ENCODE data around the gene HDAC4. TPM values are rescaled to one million over a fixed set of nuclear protein-coding genes. Genes with fewer than 3 reads are reported as not detected.

The HDAC4 gene
- total RNA-seq, 2 donors from 2014 or later: 38.7 to 50.9 TPM

DNA sequence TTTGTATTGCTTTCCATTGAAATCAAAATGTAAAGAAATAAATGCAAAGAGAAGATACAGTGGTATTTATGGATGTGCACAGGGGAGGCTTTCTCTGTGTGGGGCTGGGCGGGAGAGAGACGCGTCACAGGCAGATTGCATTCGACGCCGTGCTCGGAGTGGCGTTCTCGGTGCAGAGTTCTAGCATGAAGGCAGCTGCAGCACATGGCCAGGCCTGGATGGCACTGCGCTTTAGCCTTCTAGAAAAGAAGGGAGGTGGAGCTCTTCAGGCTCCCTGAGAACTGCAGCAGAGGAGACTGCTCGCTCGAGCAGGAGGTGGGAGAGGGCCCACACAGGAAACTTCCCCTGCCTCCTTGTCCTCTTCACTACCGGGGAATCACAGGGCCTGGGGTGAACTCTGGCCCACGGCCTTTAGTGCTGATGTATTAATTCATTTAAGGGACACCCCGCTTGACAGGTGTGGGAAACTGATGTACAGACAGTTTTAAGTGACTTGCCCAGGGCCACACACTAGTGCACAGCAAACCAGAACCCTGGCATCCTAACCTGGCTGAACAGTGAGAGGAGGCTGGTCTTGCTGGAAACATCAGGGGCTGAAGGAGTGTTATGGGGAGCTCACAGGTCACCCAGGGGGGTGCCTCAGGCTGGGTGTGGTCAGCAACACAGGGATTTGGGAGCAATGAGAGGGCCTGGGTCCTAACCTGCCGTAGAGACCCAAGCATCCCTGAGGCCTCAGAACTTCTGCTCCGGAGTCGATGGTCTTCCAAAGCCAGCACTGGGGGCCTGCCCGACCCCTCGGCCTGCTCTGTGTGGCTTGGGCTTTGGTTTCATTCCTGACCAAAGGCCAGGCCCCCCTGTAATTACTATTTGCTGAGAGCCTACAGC, 199.9 kb downstream of the HDAC4 start:
- intact Hi-C loops (cut with DNase I, micrococcal nuclease): no loop called here
- DNase-seq (no peak), ATAC-seq (no peak)

- ATAC-seq: no peak
- no peak for DNase-seq
- intact Hi-C loops (cut with DNase I, micrococcal nuclease): no loop called here
Measured at GRCh38 chr2:239199041-239199768, 201.6 kb downstream of the HDAC4 start.

DNA sequence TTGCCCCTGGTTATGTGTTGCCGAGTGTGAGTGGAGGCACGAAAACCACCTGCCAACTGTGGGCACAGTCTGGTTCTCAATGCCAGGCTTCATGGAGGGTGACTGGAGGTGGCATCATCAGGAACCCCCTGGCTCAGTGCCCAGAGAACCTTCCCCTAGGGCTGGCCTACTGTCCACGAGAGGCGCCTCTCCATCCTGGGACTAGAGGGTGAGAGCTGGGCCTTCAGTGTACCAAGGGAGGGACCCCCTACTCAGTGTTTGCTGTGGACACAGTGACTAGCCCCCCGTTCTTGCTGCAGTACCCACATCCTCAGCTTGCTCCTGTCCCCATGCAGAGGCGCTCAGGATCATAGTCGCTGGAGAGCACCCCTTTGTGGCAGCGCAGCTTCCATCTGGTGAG, 202.6 kb downstream of the HDAC4 start:
- no peak for DNase-seq
- intact Hi-C loops (cut with DNase I, micrococcal nuclease): no loop called here
- ATAC-seq: no peak

- DNase-seq: peak in 1 of 2 donors; percentile 1
- no peak for ATAC-seq
- intact Hi-C loops (cut with DNase I, micrococcal nuclease): no loop called here
Measured at GRCh38 chr2:239197146-239197545, 203.7 kb downstream of the HDAC4 start.

DNA sequence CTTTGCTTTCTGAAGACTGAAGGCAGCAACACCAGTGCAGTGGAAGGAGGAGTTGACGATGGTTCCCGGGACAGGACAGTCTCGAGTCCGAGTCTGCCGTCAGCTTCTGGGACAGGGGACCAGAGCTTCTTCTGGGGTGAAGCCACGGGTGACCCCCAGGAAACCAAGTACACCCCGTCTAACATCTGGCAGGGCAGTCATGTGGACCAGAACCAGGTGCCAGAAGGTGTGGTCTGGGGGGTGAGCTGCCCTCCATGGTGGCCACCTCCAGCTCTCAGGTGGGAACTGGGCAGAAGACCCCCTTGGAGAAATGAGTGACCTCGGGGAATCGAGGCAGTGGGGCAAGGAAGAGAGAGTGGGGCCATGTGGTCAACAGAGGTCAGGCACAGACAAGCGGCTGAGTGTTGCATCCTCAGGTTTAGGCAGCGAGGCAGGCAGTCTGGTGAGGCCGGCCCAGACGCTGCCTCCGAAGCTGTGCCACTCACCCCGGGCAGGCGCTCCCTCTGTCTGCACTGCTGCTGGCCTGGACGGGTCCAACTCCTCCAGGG, 204.3 kb downstream of the HDAC4 start:
- no peak for ATAC-seq
- intact Hi-C loops (cut with DNase I, micrococcal nuclease): no loop called here
- peak in 1 of 2 donors; percentile 1 for DNase-seq

- peak in 1 of 2 donors; percentile 1 for DNase-seq
- no peak for ATAC-seq
- intact Hi-C loops (cut with DNase I, micrococcal nuclease): no loop called here
Measured at GRCh38 chr2:239195992-239196391, 204.8 kb downstream of the HDAC4 start.

DNA sequence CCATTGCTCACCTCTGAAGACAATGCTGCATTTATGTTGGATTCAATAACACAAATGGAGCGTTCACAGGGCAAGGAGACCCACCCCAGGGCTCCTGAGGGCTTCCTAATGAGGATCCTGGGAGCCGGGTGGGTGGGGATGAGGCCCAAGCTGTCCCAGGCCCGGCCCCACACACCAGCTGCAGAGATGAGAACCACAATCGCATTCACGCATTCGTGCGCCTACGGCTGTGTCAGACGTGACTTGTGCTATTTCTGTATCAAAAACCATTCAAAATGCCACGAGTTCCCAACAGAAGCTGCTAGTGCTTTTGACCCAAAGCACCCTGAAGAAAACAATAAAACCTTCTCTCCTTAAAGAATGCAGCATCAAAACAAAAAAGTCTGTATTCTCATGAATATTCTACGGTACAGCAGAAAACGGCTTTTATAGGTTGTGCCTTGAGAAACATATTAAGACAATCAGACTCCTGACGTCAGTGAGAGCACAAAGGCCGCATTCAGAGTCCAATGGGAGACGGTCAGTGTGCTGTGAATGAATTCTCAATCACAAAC, 205.4 kb downstream of the HDAC4 start:
- DNase-seq (no peak), ATAC-seq (no peak)
- intact Hi-C loops (cut with DNase I, micrococcal nuclease): no loop called here

GRCh38 chr2:239194731-239195317, 206.0 kb downstream of the HDAC4 start:
- DNase-seq (peak in 1 of 2 donors; percentile 0), ATAC-seq (no peak)
- intact Hi-C loops (cut with DNase I, micrococcal nuclease): no loop called here

GRCh38 chr2:239193925-239194677, 206.7 kb downstream of the HDAC4 start:
- DNase-seq: peak in 1 of 2 donors; percentile 11
- ATAC-seq: no peak
- intact Hi-C loops (cut with DNase I, micrococcal nuclease): no loop called here

DNA sequence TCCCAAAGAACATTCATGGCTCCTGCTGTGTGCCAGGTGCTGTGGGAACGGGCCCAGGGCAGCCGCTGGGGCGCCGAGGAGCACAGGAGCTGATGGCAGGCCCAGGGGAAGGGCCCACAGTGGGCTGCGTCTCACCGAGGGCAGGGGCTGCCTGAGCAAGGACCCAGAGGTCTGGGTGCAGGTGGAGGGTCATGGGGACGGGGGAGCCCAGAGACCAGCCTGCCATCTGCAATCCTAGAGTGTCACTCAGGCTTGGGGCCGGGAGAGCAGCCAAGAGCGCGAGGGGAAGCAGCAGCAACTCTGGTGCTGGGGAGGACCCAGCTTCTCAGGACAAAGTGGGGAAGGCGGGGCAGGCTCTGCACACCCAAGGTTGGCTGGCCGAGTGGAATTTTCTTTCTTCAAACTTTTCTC, 207.4 kb downstream of the HDAC4 start:
- intact Hi-C loops (cut with DNase I, micrococcal nuclease): no loop called here
- no peak for ATAC-seq
- peak in 1 of 2 donors; percentile 3 for DNase-seq

DNA sequence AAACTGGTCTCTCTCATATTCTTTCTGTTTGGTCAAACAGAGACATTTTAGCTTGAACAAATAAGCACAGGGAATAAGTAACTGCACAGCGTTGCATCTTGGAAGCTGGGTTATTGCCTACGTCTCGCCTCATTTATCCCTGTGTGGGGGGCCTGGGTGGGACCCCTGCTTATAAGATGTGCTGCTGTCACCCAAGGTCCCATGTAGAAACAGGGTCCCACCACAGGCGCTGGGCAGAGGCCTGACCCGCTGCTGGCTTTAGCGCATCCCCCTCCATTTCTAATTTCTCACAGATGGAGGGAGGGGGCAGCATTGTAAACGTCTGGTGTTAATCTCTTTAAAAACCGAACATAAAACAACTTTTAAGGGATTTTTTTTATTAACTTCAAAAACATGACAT, 207.8 kb downstream of the HDAC4 start:
- ATAC-seq (no peak), DNase-seq (peak in 1 of 2 donors; percentile 1)
- intact Hi-C loops (cut with DNase I, micrococcal nuclease): no loop called here

DNA sequence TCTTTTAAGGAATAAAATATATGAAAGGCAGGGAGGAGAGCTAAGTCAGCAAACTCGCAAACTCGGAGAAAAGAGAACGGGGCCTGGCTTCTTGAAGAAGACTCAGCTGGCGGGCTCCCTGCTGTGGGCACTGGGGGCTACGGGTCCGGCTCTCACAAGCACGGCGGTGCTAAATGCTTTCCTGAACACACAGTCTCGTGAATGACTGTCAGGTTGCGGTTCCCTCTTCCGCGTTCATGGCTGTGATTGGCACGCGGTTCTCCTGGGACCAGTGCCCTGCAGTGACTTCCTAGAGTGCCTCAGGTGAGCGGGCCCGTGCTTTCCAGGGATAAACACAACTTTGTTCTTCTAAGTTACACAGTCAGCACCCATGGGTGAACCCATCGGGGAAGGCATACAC, 208.4 kb downstream of the HDAC4 start:
- ATAC-seq: no peak
- intact Hi-C loops (cut with DNase I, micrococcal nuclease): no loop called here
- peak in 1 of 2 donors; percentile 1 for DNase-seq

DNA sequence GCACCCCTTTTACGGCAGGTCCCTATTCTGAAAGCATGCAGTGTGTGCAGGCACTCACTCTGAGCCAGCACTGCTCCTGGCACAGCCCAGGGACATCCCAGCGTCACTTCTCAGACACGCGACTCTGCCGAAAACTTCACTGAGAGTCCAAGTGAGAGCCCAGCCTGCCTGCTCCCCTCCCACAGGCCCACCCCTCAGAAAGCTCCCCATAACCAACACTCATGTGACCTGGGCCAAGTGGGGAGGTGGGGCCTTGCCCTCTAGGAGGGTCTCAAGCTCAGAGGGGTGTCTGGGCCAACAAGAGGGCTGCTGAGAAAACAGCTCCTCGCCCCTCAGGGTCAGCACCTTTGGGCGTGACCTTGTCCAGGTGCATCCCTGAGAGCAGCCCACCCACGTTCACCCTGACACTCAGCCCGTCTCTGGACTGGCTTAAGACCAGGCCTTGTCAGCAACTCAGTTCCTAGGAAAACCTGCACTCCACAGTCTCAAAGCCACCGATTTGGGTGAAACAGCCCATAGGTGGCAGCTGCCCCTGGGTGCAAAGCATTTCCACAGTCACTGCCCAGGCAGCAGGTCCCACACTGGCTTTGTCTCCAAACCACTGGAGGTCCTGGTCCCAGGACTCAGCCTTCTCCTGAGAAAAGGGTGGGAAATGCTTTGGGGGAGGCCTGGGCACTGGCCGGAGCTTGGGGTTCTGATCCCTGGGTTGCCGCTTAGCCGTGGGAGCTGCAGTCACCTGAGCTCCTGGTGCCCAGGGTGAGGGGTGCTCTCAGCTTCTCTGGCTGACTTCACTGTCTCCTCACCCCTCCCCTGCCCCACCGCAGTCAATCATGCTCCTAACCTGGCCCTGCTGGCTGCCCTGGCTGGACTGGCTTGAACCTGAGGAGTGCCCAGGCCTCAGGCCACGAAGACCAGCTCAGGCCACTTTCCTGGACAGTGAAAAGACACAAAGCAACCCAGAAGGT, 209.6 kb downstream of the HDAC4 start:
- ATAC-seq (no peak), DNase-seq (peak in 1 of 2 donors; percentile 5)
- intact Hi-C loops (cut with DNase I, micrococcal nuclease): no loop called here

DNA sequence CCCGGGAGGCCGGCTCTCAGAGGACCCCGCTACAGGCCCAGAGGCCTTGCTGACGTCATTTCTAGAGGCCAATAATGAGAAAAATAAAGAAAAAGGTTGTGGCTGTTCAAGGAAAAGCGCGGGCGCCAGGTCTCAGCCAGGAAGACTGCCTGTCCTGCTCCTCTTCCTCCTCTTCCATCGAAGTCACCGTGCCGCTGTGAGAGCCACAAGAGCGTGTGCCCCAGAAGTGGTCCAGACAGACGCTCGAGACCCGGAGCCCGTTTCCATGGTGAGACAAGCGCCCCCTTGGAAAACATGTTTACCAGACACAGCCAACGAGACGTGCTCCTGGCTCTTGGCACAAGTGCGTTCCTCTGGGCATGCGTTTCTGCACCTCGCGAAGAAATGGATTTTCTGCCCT, 210.5 kb downstream of the HDAC4 start:
- ATAC-seq (no peak), DNase-seq (peak in 1 of 2 donors; percentile 0)
- intact Hi-C loops (cut with DNase I, micrococcal nuclease): no loop called here

DNA sequence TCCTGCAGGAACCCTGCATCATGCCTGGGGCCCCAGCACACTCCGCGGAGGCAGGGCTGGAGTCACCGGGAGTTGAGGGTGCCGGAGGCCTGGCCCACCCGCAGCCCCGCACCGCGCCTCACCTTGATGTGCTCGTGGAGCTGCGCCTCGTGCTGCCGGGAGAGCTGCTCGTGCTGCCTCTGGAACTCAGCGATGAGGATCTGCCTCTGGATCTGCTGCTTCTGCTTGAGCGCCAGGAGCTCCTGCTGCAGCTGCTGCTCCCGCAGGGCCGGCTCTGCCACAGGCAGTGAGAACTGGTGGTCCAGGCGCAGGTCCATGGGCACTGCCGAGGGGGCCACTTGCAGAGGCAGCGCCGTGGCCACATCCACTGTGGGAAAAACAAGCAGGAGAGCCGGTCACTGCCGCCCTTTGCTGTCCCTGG, 211.1 kb downstream of the HDAC4 start:
- no peak for ATAC-seq
- peak in 1 of 2 donors; percentile 2 for DNase-seq
- intact Hi-C loops (cut with DNase I, micrococcal nuclease): no loop called here

- peak in 1 of 2 donors; percentile 3 for DNase-seq
- intact Hi-C loops (cut with DNase I, micrococcal nuclease): no loop called here
Measured at GRCh38 chr2:239188536-239188935, 212.3 kb downstream of the HDAC4 start.

More at GRCh38 chr2:239188536-239188935, 212.3 kb downstream of the HDAC4 start:
- no peak for ATAC-seq

All from left colon (tissue), 2 donors.